Osteoblast (primary cell): ENCODE measurements around the gene ANKFN1. TPM values are rescaled to one million over a fixed set of nuclear protein-coding genes. Genes with fewer than 3 reads are reported as not detected.

Experiments
- DNase-seq: peaks from one replicate; pipeline ENCODE4 v3.0.0; 2011; ENCODE audit warnings: low spot score, mixed read lengths; ENCODE audit not compliant: insufficient read length; ENCODE audit errors: missing footprints
- H2AFZ ChIP-seq: 2 replicates; pipeline ENCODE4 v1.6.0; 2011; ENCODE audit warnings: mild to moderate bottlenecking, low read length
- H3K27ac ChIP-seq: 2 replicates; pipeline ENCODE4 v1.5.1; 2011; ENCODE audit warnings: mild to moderate bottlenecking, low read depth, low read length, moderate library complexity
- H3K27me3 ChIP-seq: 2 replicates; pipeline ENCODE4 v1.6.0; 2012; ENCODE audit warnings: mild to moderate bottlenecking, control low read depth, inconsistent platforms, low read length, moderate library complexity; ENCODE audit not compliant: insufficient read depth
- H3K36me3 ChIP-seq: 2 replicates; pipeline ENCODE4 v1.5.1; 2011; ENCODE audit warnings: mild to moderate bottlenecking, low read length, control low read depth, moderate library complexity; ENCODE audit not compliant: insufficient read depth
- H3K4me1 ChIP-seq: 2 replicates; pipeline ENCODE4 v1.5.1; 2011; ENCODE audit warnings: mild to moderate bottlenecking, low read length, control low read depth, moderate library complexity; ENCODE audit not compliant: insufficient read depth
- H3K4me2 ChIP-seq: 2 replicates; pipeline ENCODE4 v1.6.0; 2011; ENCODE audit warnings: mild to moderate bottlenecking, low read length; ENCODE audit not compliant: insufficient read depth
- H3K4me3 ChIP-seq: fragments of 200-600 bp; sonication (generic); 3 replicates; pipeline ENCODE4 v1.5.1; 2012; ENCODE audit warnings: mild to moderate bottlenecking, low read length, inconsistent platforms; ENCODE audit not compliant: insufficient read depth
- H3K79me2 ChIP-seq: 2 replicates; pipeline ENCODE4 v1.6.0; 2012; ENCODE audit warnings: mild to moderate bottlenecking, low read length, control low read depth, inconsistent platforms; ENCODE audit not compliant: insufficient read depth
- H3K9me3 ChIP-seq: 2 replicates; pipeline ENCODE4 v1.5.1; 2011; ENCODE audit warnings: low read depth, low read length, control low read depth
- H4K20me1 ChIP-seq: 2 replicates; pipeline ENCODE4 v1.6.0; 2012; ENCODE audit warnings: mild to moderate bottlenecking, low read length, control low read depth; ENCODE audit not compliant: insufficient read depth
- total RNA-seq: library from RNA; depleted of rRNA; stranded (reverse); fragments of >200 nt; gene quantifications from 2 replicates; pipeline ENCODE4 v1.2.3, GENCODE V29; 2012
- TF ChIP-seq, protein P1 (sequence below): IDR thresholded peaks from 2 replicates; pipeline ENCODE4 v1.5.1; 2011; ENCODE audit warnings: mild to moderate bottlenecking, low read depth, low read length, moderate library complexity; ENCODE audit errors: extremely low read depth

Gene ANKFN1
- total RNA-seq, 1 donor: 0.72 TPM

DNA sequence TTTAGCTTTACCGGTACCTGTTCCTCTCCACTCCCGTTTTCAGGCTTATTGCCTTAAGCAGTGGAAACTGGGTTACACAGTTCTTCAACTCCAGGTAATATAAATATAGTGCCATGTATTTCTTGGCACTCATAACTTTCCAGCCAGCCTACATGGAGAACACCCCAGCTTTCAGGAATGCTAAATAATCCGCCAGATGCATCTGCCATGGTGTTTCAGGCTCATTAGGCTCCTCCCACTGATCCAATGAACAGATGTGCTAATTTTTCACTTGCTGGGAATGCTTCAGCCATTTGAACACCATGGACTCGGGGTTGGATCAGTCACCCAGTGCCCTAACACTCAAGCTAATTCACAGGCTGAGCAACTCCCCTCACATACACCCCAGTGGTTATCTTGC lies 4.6 kb downstream of the ANKFN1 start:
- Histone ChIP-seq H4K20me1 (no peaks in the 10 kb centered on the region), H3K4me3 (no peak overlapping the region), H3K79me2 (no peaks in the 10 kb centered on the region), H3K27me3 (no peaks in the 10 kb centered on the region), H3K9me3 (no peaks in the 10 kb centered on the region), H3K4me1 (peaks cover 11% of the 10 kb centered on the region), H3K4me2 (no peak overlapping the region), H3K27ac (no peak overlapping the region), H2AFZ (no peak overlapping the region), H3K36me3 (no peaks in the 10 kb centered on the region)
- DNase-seq: no peak
- TF ChIP-seq, protein P1, sequence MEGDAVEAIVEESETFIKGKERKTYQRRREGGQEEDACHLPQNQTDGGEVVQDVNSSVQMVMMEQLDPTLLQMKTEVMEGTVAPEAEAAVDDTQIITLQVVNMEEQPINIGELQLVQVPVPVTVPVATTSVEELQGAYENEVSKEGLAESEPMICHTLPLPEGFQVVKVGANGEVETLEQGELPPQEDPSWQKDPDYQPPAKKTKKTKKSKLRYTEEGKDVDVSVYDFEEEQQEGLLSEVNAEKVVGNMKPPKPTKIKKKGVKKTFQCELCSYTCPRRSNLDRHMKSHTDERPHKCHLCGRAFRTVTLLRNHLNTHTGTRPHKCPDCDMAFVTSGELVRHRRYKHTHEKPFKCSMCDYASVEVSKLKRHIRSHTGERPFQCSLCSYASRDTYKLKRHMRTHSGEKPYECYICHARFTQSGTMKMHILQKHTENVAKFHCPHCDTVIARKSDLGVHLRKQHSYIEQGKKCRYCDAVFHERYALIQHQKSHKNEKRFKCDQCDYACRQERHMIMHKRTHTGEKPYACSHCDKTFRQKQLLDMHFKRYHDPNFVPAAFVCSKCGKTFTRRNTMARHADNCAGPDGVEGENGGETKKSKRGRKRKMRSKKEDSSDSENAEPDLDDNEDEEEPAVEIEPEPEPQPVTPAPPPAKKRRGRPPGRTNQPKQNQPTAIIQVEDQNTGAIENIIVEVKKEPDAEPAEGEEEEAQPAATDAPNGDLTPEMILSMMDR: no peak

DNA sequence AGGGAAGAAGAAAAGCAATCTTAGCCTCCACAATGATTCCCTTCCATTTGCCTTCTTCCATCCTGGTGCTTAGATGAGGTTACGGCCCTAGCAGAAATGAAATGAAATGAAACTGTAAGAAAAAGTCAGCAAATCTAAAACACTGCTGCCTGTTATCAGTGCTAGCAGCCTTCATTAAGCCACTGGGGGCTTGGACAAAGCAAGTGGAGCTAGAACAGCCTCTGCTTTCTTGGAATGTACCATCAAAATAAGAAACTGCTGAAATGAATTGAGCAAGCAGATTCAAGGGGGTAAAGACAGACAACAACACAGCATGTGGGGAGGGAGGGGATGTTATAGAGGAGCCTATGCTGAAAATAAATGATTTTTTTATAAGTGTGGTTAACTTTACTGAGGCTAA lies 5.1 kb downstream of the ANKFN1 start:
- no peaks in the 10 kb centered on the region for H3K79me2 ChIP-seq
- TF ChIP-seq, protein P1: no peak
- H2AFZ ChIP-seq: no peak overlapping the region
- no peak overlapping the region for H3K4me3 ChIP-seq
- H3K4me2 ChIP-seq: no peak overlapping the region
- no peaks in the 10 kb centered on the region for H3K27me3 ChIP-seq
- H3K36me3 ChIP-seq: no peaks in the 10 kb centered on the region
- no peaks in the 10 kb centered on the region for H4K20me1 ChIP-seq
- no peak for DNase-seq
- no peak overlapping the region for H3K27ac ChIP-seq
- peaks cover 16% of the 10 kb centered on the region for H3K4me1 ChIP-seq
- H3K9me3 ChIP-seq: no peaks in the 10 kb centered on the region

DNA sequence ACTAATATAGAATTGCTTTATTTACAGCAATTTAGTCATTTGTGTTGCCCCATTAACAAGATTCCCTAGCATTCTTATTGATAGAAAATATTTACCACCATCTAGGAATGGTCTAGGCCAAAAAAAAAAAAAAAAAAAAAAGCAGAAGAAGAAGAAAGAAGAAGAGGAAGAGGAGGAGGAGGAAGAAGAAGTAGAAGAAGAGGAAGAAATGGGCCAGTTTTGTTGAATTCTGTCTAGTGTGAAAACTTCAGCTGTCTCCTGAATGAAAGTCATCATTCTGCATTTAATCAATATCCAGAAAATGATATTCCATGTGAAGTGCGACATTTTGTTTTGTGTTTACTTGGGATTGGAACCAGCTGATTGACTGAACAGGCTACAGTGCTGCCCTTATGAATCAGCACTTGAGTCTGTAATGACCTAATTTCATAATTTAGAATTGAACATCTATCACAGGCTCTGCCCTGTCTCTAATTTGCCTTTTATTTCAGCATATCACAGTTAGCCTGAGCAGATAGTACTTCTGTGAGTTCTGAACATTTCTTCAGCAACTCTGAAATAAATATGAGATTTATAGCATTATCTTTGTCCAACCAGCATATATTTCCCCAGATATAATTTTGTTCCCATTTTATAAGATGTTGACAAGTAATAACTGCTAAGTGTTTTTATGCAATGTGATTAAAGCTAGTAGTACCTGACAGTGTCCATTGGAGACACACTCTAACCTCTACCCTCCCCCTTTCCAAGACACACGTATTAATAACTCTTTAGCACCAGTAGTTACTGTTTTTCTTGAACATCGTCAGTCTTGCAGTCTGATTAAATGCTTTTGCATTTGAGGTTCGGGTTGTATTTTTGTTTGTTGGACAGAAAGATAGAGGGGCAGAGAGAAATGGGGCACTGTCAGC lies 5.9 kb downstream of the ANKFN1 start:
- TF ChIP-seq, protein P1: no peak
- no peaks in the 10 kb centered on the region for H4K20me1 ChIP-seq
- peaks cover 24% of the 10 kb centered on the region for H3K4me1 ChIP-seq
- no peak overlapping the region for H3K4me2 ChIP-seq
- no peak overlapping the region for H3K27ac ChIP-seq
- no peak for DNase-seq
- H3K27me3 ChIP-seq: no peaks in the 10 kb centered on the region
- H3K4me3 ChIP-seq: no peak overlapping the region
- no peaks in the 10 kb centered on the region for H3K9me3 ChIP-seq
- H3K36me3 ChIP-seq: no peaks in the 10 kb centered on the region
- no peaks in the 10 kb centered on the region for H3K79me2 ChIP-seq
- H2AFZ ChIP-seq: no peak overlapping the region

DNA sequence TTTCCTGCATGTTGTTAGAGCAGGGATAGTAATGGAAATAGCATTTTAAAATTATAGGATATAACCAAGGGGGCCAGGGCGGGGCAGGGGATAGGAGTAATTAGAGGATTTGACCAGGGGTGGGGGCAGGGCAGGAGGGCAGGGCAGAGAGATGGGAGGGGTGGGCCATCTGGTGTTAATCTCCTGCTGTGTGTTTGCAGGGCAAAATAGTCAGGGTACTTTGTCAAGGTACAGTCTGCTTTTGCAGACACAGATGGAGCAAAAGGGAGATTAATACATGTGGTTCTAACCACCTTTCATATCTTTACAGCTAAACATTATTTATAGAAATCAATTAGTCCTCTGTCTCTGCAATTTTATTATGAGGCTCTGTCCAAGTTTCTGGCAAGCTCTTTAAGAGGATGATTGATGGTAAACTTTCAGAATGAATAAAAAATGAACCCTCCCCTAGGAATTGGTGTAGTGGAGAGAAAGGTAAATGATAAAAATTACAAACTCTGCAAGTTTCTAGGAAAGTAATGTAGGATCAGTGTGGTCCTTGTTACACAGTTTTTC lies 6.6 kb downstream of the ANKFN1 start:
- Histone ChIP-seq H3K4me1 (peaks cover 31% of the 10 kb centered on the region), H2AFZ (no peak overlapping the region), H3K27me3 (no peaks in the 10 kb centered on the region), H3K4me2 (no peak overlapping the region), H3K9me3 (no peaks in the 10 kb centered on the region), H3K79me2 (no peaks in the 10 kb centered on the region), H4K20me1 (no peaks in the 10 kb centered on the region), H3K4me3 (no peak overlapping the region), H3K36me3 (no peaks in the 10 kb centered on the region), H3K27ac (no peak overlapping the region)
- TF ChIP-seq, protein P1: no peak
- DNase-seq: no peak
